Measurements from ENCODE around the gene GPRC5A. TPM values are rescaled to one million over a fixed set of nuclear protein-coding genes. Genes with fewer than 3 reads are reported as not detected.

GPRC5A gene
- total RNA-seq, 2 donors from 2014 or later: 234 to 246 TPM

DNA sequence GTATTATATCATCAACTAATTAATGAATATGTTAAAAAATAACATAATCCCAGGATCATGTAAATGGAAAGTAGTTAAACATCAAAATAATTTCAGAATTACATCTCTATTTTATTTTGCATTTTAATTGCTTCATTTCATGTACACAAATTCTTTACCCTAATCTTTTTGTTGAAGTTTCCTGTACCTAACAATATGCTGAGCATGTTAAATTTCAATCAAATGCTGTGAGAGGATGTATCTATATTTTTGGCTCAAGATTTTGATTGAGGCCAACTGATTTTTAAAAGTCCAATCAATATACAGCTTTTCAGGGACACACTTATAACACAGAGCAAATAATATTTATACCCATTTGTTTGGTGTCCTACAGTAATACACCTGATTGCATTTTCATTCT is 54.2 kb downstream of the GPRC5A start:
- Histone ChIP-seq H3K9ac (ENCODE audit: low read depth in 2 of 2, low read length in 2 of 2) (no peak overlapping the region), H3K4me3 (no peak overlapping the region), H3K36me3 (no peaks in the 10 kb centered on the region), H3K27ac (no peak overlapping the region), H3K4me1 (no peaks in the 10 kb centered on the region), H3K27me3 (no peaks in the 10 kb centered on the region), H3K9me3 (no peaks in the 10 kb centered on the region)
- no peak for DNase-seq
- intact Hi-C loops (cut with DNase I): no loop called here
- TF ChIP-seq, protein P1, sequence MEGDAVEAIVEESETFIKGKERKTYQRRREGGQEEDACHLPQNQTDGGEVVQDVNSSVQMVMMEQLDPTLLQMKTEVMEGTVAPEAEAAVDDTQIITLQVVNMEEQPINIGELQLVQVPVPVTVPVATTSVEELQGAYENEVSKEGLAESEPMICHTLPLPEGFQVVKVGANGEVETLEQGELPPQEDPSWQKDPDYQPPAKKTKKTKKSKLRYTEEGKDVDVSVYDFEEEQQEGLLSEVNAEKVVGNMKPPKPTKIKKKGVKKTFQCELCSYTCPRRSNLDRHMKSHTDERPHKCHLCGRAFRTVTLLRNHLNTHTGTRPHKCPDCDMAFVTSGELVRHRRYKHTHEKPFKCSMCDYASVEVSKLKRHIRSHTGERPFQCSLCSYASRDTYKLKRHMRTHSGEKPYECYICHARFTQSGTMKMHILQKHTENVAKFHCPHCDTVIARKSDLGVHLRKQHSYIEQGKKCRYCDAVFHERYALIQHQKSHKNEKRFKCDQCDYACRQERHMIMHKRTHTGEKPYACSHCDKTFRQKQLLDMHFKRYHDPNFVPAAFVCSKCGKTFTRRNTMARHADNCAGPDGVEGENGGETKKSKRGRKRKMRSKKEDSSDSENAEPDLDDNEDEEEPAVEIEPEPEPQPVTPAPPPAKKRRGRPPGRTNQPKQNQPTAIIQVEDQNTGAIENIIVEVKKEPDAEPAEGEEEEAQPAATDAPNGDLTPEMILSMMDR (IDR thresholded peaks at IDR 0.05): no peak

DNA sequence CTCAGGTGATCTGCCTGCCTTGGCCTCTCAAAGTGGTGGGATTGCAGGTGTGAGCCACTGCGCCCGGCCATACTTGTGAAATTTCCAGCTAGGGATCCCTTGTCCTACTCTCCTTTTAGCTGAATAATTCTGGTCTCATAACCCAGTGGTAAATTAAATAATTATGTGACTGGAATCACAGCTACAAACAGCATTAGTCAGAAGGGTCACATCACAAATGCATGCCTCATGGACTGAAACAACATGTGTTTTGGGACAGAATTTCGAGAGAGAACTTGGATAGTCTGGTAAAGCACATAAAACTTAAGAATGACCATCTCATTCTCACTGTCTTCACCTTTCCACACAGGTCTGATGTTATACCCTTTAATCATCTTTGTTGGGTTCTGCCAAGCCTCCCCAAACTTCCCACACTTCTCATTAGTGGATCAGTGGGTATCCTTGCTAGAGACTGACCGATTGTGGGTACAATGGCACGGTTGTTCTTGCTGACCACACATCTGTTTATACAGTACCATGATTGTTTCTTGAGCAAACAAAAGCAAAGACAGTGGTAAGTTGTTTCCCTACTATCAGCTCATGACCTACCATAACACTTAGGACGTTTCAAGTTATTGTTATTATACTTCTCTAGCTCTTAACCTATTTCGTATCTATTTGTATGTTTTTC is 55.5 kb downstream of the GPRC5A start:
- intact Hi-C loops (cut with DNase I): no loop called here
- TF ChIP-seq, protein P1 (IDR thresholded peaks at IDR 0.05): no peak
- Histone ChIP-seq H3K9me3 (no peaks in the 10 kb centered on the region), H3K9ac (ENCODE audit: low read depth in 2 of 2, low read length in 2 of 2) (no peak overlapping the region), H3K4me3 (no peak overlapping the region), H3K27me3 (no peaks in the 10 kb centered on the region), H3K27ac (no peak overlapping the region), H3K4me1 (no peaks in the 10 kb centered on the region), H3K36me3 (no peaks in the 10 kb centered on the region)
- no peak for DNase-seq

DNA sequence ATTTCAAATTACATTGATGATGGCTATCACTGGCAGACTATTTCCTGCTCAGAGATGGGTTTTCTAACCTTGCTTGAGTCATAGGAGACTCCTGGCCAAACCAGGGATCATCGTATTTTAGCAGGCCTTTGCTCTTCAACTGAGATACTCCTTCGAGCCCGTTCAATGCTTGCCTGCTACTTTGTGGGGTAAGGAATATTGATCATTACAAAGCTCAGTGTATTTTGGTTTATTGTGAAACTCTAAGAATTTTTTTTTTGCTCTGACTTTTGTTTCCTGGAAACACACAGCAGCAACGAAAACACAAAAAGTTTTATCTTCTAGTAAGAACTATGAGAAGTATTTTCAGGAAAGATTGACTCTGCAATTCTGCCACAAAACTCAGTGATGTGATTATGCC is 56.5 kb downstream of the GPRC5A start:
- DNase-seq: no peak

DNA sequence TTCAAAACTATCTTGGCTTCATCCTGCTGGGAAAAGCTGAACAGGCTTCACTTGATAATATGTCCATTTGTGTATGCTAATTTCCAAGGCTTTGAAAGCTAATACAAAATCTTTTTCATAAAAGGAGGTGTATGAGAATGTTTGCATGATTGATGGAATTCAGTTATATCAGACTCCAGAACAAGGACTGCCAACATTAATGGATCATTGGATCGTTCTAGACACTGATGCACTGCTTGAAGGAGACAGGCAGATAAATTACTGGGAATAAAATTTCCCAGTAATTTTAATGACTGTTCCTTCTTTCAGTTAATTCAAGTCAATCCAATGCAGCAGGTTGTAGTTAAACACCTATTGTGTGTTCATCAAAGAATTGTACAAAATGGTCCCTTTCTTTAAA is 60.1 kb downstream of the GPRC5A start:
- TF ChIP-seq, protein P1 (IDR thresholded peaks at IDR 0.05): no peak
- Histone ChIP-seq H3K4me3 (no peak overlapping the region), H3K9me3 (no peaks in the 10 kb centered on the region), H3K27me3 (no peaks in the 10 kb centered on the region), H3K9ac (ENCODE audit: low read depth in 2 of 2, low read length in 2 of 2) (no peak overlapping the region), H3K36me3 (no peaks in the 10 kb centered on the region), H3K4me1 (no peaks in the 10 kb centered on the region), H3K27ac (no peak overlapping the region)
- intact Hi-C loops (cut with DNase I): no loop called here
- DNase-seq: no peak

More for the DNA sequence above, 56.5 kb downstream of the GPRC5A start:
- no peak overlapping the region for H3K9ac ChIP-seq (ENCODE audit: low read depth in 2 of 2, low read length in 2 of 2)
- no peak overlapping the region for H3K4me3 ChIP-seq
- intact Hi-C loops (cut with DNase I): no loop called here
- no peak overlapping the region for H3K27ac ChIP-seq
- no peaks in the 10 kb centered on the region for H3K36me3 ChIP-seq
- no peaks in the 10 kb centered on the region for H3K9me3 ChIP-seq
- no peaks in the 10 kb centered on the region for H3K27me3 ChIP-seq
- TF ChIP-seq, protein P1 (IDR thresholded peaks at IDR 0.05): no peak
- H3K4me1 ChIP-seq: no peaks in the 10 kb centered on the region

DNA sequence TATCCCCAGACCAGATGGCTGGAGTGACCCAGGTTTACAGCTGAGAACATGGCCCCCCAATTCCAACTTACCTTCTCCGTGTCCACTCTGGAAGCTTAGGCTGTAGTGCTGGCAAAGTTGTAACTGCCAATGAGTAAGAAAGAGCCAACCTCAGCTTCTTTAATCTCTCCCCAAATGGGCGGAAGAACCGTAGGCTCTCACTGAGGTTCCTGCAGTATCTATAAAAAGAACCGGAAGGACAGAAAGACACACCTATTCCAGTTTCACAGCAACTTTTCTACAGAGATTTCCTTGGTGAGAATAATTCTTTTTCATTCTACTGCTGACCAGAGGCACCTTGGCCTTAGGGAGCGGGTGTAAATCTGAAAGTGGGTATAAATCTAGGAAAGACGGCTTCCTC is 60.7 kb downstream of the GPRC5A start, which contains the start of gene GPRC5D:
Gene GPRC5D, minus strand, starts transcription at position 135 of the 400 bp plus-strand sequence. CDS start 1,786 bp downstream, outside the sequence.
- Histone ChIP-seq H3K9me3 (no peaks in the 10 kb centered on the region), H3K4me3 (no peak within 1 kb of the TSS), H3K27me3 (no peaks in the 10 kb centered on the region), H3K27ac (no peak within 1 kb of the TSS), H3K36me3 (no peaks in the 10 kb centered on the region), H3K9ac (ENCODE audit: low read depth in 2 of 2, low read length in 2 of 2) (no peak within 1 kb of the TSS), H3K4me1 (no peaks in the 10 kb centered on the region)
- TF ChIP-seq, protein P1 (IDR thresholded peaks at IDR 0.05): no peak
- no peak for DNase-seq
- intact Hi-C loops (cut with DNase I): no loop called here

Data from colonic mucosa (tissue), 4 donors.